ENCODE measurements around the gene RALGPS2.

The RALGPS2 gene

DNA sequence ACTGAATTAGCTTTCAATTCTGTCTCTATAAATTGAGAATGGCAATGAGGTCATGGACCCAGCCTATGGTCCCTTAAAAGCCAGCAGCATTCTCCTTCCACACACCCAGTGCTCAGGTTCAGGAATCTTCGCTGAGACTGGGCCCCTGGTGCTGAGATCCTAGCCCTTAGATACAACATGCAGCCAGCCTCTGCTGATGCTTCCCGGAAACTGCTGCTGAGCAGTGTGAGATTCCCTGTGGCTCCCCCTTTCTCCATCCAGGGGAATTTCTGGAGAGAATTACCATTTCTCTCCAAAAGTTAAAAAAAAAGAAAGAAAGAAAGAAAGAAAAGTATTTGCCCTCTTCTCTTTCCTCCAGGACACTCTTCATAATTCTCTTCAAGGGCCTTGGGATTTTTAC is 31.7 kb upstream of the RALGPS2 start:
- no peak overlapping the region for H4K8ac ChIP-seq (ENCODE audit: low read depth, low read length)
- H3K4me2 ChIP-seq (ENCODE audit: low read length): no peak overlapping the region
- no peak overlapping the region for H4K91ac ChIP-seq (ENCODE audit: low read depth, low read length)
- H2AK5ac ChIP-seq (ENCODE audit: low read length): no peak overlapping the region
- no peaks in the 10 kb centered on the region for H3K79me1 ChIP-seq (ENCODE audit: low read length)
- no peak overlapping the region for H3K23ac ChIP-seq (ENCODE audit: low read length)
- no peaks in the 10 kb centered on the region for H3K9me3 ChIP-seq (ENCODE audit: insufficient read depth, low read depth, low read length)
- no peak overlapping the region for H3K4me3 ChIP-seq (ENCODE audit: low read depth, low read length)
- no peak overlapping the region for H3K18ac ChIP-seq (ENCODE audit: low read length)
- H3K9ac ChIP-seq (ENCODE audit: low read length): no peak overlapping the region
- H3K27me3 ChIP-seq (ENCODE audit: insufficient read depth, low read length): no peaks in the 10 kb centered on the region
- no peak overlapping the region for H3K27ac ChIP-seq (ENCODE audit: low read depth, low read length)
- peak in 1 of 2 donors; percentile 8 for DNase-seq
- H2AFZ ChIP-seq (ENCODE audit: insufficient read depth, low read length, poor library complexity): no peak overlapping the region
- no peak overlapping the region for H2BK12ac ChIP-seq (ENCODE audit: low read length)
- H3K79me2 ChIP-seq (ENCODE audit: control insufficient read depth, insufficient read depth, low read length, poor library complexity): no peaks in the 10 kb centered on the region
- H2BK5ac ChIP-seq (ENCODE audit: low read depth, low read length, poor library complexity): no peak overlapping the region
- no peak overlapping the region for H3K14ac ChIP-seq (ENCODE audit: low read length)
- no peak overlapping the region for H4K12ac ChIP-seq (ENCODE audit: low read depth, low read length)
- H3K4me1 ChIP-seq (ENCODE audit: control insufficient read depth in 1 of 2, insufficient read depth in 2 of 2, low read length in 2 of 2): no peaks in the 10 kb centered on the region
- no peak overlapping the region for H2BK120ac ChIP-seq (ENCODE audit: insufficient read depth, low read length, poor library complexity)
- no CpG with 5 or more reads among the region's 2 CpGs for WGBS (ENCODE audit: extremely low coverage, insufficient coverage, insufficient read length)
- H3K36me3 ChIP-seq (ENCODE audit: control insufficient read depth in 1 of 2, insufficient read depth in 2 of 2, low read length in 2 of 2): no peaks in the 10 kb centered on the region
- no peak overlapping the region for H3K4ac ChIP-seq (ENCODE audit: low read depth, low read length)

DNA sequence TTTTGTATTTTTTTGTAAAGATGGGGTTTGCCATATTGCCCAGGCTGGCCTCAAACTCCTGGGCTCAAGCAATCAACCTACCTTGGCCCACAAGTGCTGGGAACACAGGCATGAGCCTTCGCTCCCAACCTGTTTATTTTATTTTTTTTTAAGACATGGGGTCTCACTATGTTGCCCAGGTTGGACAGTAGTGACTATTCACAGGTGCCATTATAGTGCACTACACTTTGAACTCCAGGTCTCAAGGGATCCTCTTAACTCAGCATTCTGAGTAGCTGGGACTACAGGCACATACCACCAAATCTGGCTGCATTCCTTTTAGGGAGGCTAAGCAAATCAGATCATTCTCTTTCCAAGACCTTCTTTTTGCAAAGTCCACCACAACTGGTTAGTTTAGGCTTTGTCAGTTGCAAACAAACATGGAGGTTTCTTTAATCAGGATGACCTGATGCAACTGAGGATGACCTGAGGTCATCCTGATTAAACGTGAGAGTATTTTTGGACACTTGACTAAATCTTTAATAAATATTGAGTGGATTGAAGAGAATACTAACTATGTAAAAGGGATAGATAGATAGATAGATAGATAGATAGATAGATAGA is 30.0 kb upstream of the RALGPS2 start:
- H3K9ac ChIP-seq (ENCODE audit: low read length): no peak overlapping the region
- H3K36me3 ChIP-seq (ENCODE audit: control insufficient read depth in 1 of 2, insufficient read depth in 2 of 2, low read length in 2 of 2): no peaks in the 10 kb centered on the region
- H3K4me2 ChIP-seq (ENCODE audit: low read length): no peak overlapping the region
- H3K14ac ChIP-seq (ENCODE audit: low read length): no peak overlapping the region
- no peak overlapping the region for H3K18ac ChIP-seq (ENCODE audit: low read length)
- H3K27ac ChIP-seq (ENCODE audit: low read depth, low read length): no peak overlapping the region
- H3K4me3 ChIP-seq (ENCODE audit: low read depth, low read length): no peak overlapping the region
- no peaks in the 10 kb centered on the region for H3K4me1 ChIP-seq (ENCODE audit: control insufficient read depth in 1 of 2, insufficient read depth in 2 of 2, low read length in 2 of 2)
- H3K9me3 ChIP-seq (ENCODE audit: insufficient read depth, low read depth, low read length): no peaks in the 10 kb centered on the region
- H2BK12ac ChIP-seq (ENCODE audit: low read length): no peak overlapping the region
- H3K79me2 ChIP-seq (ENCODE audit: control insufficient read depth, insufficient read depth, low read length, poor library complexity): no peaks in the 10 kb centered on the region
- no peak overlapping the region for H3K23ac ChIP-seq (ENCODE audit: low read length)
- H2BK120ac ChIP-seq (ENCODE audit: insufficient read depth, low read length, poor library complexity): no peak overlapping the region
- H4K8ac ChIP-seq (ENCODE audit: low read depth, low read length): no peak overlapping the region
- DNase-seq: peak; percentile 20 to 72
- no peaks in the 10 kb centered on the region for H3K27me3 ChIP-seq (ENCODE audit: insufficient read depth, low read length)
- H2AK5ac ChIP-seq (ENCODE audit: low read length): no peak overlapping the region
- H4K91ac ChIP-seq (ENCODE audit: low read depth, low read length): no peak overlapping the region
- no peak overlapping the region for H2AFZ ChIP-seq (ENCODE audit: insufficient read depth, low read length, poor library complexity)
- WGBS (ENCODE audit: extremely low coverage, insufficient coverage, insufficient read length): no CpG with 5 or more reads among the region's 2 CpGs
- no peak overlapping the region for H3K4ac ChIP-seq (ENCODE audit: low read depth, low read length)
- no peak overlapping the region for H4K12ac ChIP-seq (ENCODE audit: low read depth, low read length)
- H2BK5ac ChIP-seq (ENCODE audit: low read depth, low read length, poor library complexity): no peak overlapping the region
- H3K79me1 ChIP-seq (ENCODE audit: low read length): no peaks in the 10 kb centered on the region

DNA sequence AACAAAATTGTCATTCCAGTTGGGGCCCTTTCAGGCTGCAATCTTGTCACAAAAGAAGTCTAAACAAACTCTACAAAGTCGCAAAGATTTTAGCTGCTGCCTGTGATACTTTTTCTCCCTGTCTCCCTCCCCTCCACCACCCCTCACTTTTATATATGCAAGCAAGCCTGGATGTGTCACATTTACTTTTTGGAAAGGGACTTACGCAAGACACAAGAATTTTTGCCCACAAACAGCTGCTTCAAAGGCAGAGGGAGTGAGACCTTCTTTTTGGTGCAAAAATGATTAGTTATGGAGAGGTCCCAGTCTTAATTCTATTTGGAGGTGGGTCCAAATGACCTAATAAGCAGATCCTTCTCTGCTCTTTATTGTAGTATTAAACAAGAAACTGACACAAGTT is 22.9 kb upstream of the RALGPS2 start:
- no peak overlapping the region for H4K12ac ChIP-seq (ENCODE audit: low read depth, low read length)
- no peak overlapping the region for H3K14ac ChIP-seq (ENCODE audit: low read length)
- H3K4me3 ChIP-seq (ENCODE audit: low read depth, low read length): no peak overlapping the region
- no peak overlapping the region for H3K4me2 ChIP-seq (ENCODE audit: low read length)
- no peak overlapping the region for H3K23ac ChIP-seq (ENCODE audit: low read length)
- no peak overlapping the region for H3K4ac ChIP-seq (ENCODE audit: low read depth, low read length)
- no peak overlapping the region for H4K91ac ChIP-seq (ENCODE audit: low read depth, low read length)
- H3K36me3 ChIP-seq (ENCODE audit: control insufficient read depth in 1 of 2, insufficient read depth in 2 of 2, low read length in 2 of 2): no peaks in the 10 kb centered on the region
- no peaks in the 10 kb centered on the region for H3K79me1 ChIP-seq (ENCODE audit: low read length)
- H3K79me2 ChIP-seq (ENCODE audit: control insufficient read depth, insufficient read depth, low read length, poor library complexity): no peaks in the 10 kb centered on the region
- H2BK120ac ChIP-seq (ENCODE audit: insufficient read depth, low read length, poor library complexity): no peak overlapping the region
- H2BK12ac ChIP-seq (ENCODE audit: low read length): no peak overlapping the region
- H4K8ac ChIP-seq (ENCODE audit: low read depth, low read length): no peak overlapping the region
- H2AFZ ChIP-seq (ENCODE audit: insufficient read depth, low read length, poor library complexity): peak overlapping the region; percentile 54
- no peaks in the 10 kb centered on the region for H3K27me3 ChIP-seq (ENCODE audit: insufficient read depth, low read length)
- H3K18ac ChIP-seq (ENCODE audit: low read length): no peak overlapping the region
- WGBS (ENCODE audit: extremely low coverage, insufficient coverage, insufficient read length): no CpG with 5 or more reads among the region's 2 CpGs
- H3K9me3 ChIP-seq (ENCODE audit: insufficient read depth, low read depth, low read length): no peaks in the 10 kb centered on the region
- H2AK5ac ChIP-seq (ENCODE audit: low read length): no peak overlapping the region
- peak in 1 of 2 donors; percentile 15 for DNase-seq
- H3K4me1 ChIP-seq (ENCODE audit: control insufficient read depth in 1 of 2, insufficient read depth in 2 of 2, low read length in 2 of 2): no peaks in the 10 kb centered on the region
- H3K27ac ChIP-seq (ENCODE audit: low read depth, low read length): no peak overlapping the region
- no peak overlapping the region for H3K9ac ChIP-seq (ENCODE audit: low read length)
- no peak overlapping the region for H2BK5ac ChIP-seq (ENCODE audit: low read depth, low read length, poor library complexity)

DNA sequence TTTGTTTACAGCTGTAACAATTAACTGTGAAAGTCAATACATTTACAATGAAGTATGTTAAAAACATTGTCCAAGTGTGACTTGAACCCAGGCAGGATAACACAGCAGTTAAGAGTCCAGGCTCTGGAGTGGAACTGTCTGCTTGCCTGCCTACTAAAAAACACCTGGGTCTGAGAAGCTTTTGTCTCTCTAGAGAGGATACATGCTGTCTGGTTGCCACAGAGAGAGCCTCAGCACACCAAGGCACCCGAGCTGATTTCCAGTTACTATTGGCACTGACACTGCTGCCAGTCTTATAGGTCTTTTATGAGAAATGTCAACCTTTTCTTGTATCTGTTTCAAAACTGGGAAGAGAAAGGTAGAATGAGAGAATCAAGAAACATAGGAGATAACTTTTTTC is 20.2 kb upstream of the RALGPS2 start:
- Histone ChIP-seq H3K27ac (ENCODE audit: low read depth, low read length) (no peak overlapping the region), H4K91ac (ENCODE audit: low read depth, low read length) (no peak overlapping the region), H3K4me2 (ENCODE audit: low read length) (no peak overlapping the region), H2BK5ac (ENCODE audit: low read depth, low read length, poor library complexity) (no peak overlapping the region), H3K9me3 (ENCODE audit: insufficient read depth, low read depth, low read length) (no peaks in the 10 kb centered on the region), H3K36me3 (ENCODE audit: control insufficient read depth in 1 of 2, insufficient read depth in 2 of 2, low read length in 2 of 2) (no peaks in the 10 kb centered on the region), H3K79me1 (ENCODE audit: low read length) (no peaks in the 10 kb centered on the region), H3K27me3 (ENCODE audit: insufficient read depth, low read length) (no peaks in the 10 kb centered on the region), H3K4ac (ENCODE audit: low read depth, low read length) (no peak overlapping the region), H3K4me3 (ENCODE audit: low read depth, low read length) (no peak overlapping the region), H3K79me2 (ENCODE audit: control insufficient read depth, insufficient read depth, low read length, poor library complexity) (no peaks in the 10 kb centered on the region), H2AFZ (ENCODE audit: insufficient read depth, low read length, poor library complexity) (no peak overlapping the region), H3K18ac (ENCODE audit: low read length) (no peak overlapping the region), H3K23ac (ENCODE audit: low read length) (no peak overlapping the region), H4K8ac (ENCODE audit: low read depth, low read length) (no peak overlapping the region), H3K4me1 (ENCODE audit: control insufficient read depth in 1 of 2, insufficient read depth in 2 of 2, low read length in 2 of 2) (no peaks in the 10 kb centered on the region), H3K14ac (ENCODE audit: low read length) (no peak overlapping the region), H2BK120ac (ENCODE audit: insufficient read depth, low read length, poor library complexity) (no peak overlapping the region), H2BK12ac (ENCODE audit: low read length) (no peak overlapping the region), H2AK5ac (ENCODE audit: low read length) (no peak overlapping the region), H4K12ac (ENCODE audit: low read depth, low read length) (no peak overlapping the region), H3K9ac (ENCODE audit: low read length) (no peak overlapping the region)
- DNase-seq: no peak
- no CpG with 5 or more reads among the region's 1 CpG for WGBS (ENCODE audit: extremely low coverage, insufficient coverage, insufficient read length)
